Skeletal muscle tissue (tissue), 4 donors: ENCODE data around the gene SYNE1. TPM values are rescaled to one million over a fixed set of nuclear protein-coding genes. Genes with fewer than 3 reads are reported as not detected.

Source experiments
- H3K27ac ChIP-seq: one replicate; pipeline ENCODE4 v1.7.0; 2013; ENCODE audit warnings: mild to moderate bottlenecking, low read depth, low read length, inconsistent platforms
- H3K27me3 ChIP-seq, 3 donors: one replicate each; pipeline ENCODE4 v1.7.0; 2013; ENCODE audit warnings: low read length in 3 of 3; ENCODE audit not compliant: control insufficient read depth in 3 of 3, insufficient read depth in 3 of 3
- H3K36me3 ChIP-seq, 3 donors: one replicate each; pipeline ENCODE4 v1.7.0; 2013; ENCODE audit warnings: low read length in 3 of 3; ENCODE audit not compliant: control insufficient read depth in 3 of 3, insufficient read depth in 3 of 3
- H3K4me1 ChIP-seq, 3 donors: one replicate each; pipeline ENCODE4 v1.7.0; 2013; ENCODE audit warnings: low read length in 3 of 3, mild to moderate bottlenecking in 3 of 3; ENCODE audit not compliant: control insufficient read depth in 3 of 3, insufficient read depth in 3 of 3
- H3K4me3 ChIP-seq, 3 donors: one replicate each; pipeline ENCODE4 v1.7.0; 2013; ENCODE audit warnings: low read length in 3 of 3
- H3K9ac ChIP-seq, 3 donors: one replicate each; pipeline ENCODE4 v1.7.0; 2013; ENCODE audit warnings: low read length in 3 of 3, mild to moderate bottlenecking in 3 of 3, moderate library complexity in 2 of 3, low read depth in 1 of 3
- H3K9me3 ChIP-seq, 3 donors: one replicate each; pipeline ENCODE4 v1.7.0; 2013; ENCODE audit warnings: low read length in 3 of 3; ENCODE audit not compliant: control insufficient read depth in 3 of 3
- total RNA-seq: library from RNA; depleted of rRNA; stranded (reverse); fragments of >200 nt; gene quantifications from one replicate; pipeline ENCODE4 v1.2.3, GENCODE V29; 2014
- donor health status: Osteomylitis.

Gene SYNE1
- total RNA-seq, 1 donor from 2014 or later: 195 TPM

GRCh38 chr6:152161501-152161900 is 475.7 kb downstream of the SYNE1 start:
- Histone ChIP-seq H3K9ac (no peak overlapping the region), H3K27ac (no peak overlapping the region), H3K4me3 (no peak overlapping the region), H3K9me3 (no peaks in the 10 kb centered on the region), H3K4me1 (peaks cover 0 to 5% (median 0%) of the 10 kb centered on the region in 3 donors), H3K27me3 (no peaks in the 10 kb centered on the region), H3K36me3 (peaks cover 13 to 36% (median 17%) of the 10 kb centered on the region in 3 donors)

- H3K27me3 ChIP-seq: no peaks in the 10 kb centered on the region
These were observed 476.8 kb downstream of the SYNE1 start for GRCh38 chr6:152160346-152160745.

GRCh38 chr6:152155792-152156191 is 481.4 kb downstream of the SYNE1 start:
- peak overlapping the region; percentile 73 for H3K27ac ChIP-seq
- peaks cover 7 to 8% (median 8%) of the 10 kb centered on the region in 3 donors for H3K4me1 ChIP-seq
- no peaks in the 10 kb centered on the region for H3K9me3 ChIP-seq
- H3K36me3 ChIP-seq: peaks cover 27 to 57% (median 30%) of the 10 kb centered on the region in 3 donors
- H3K27me3 ChIP-seq: no peaks in the 10 kb centered on the region
- H3K9ac ChIP-seq: no peak overlapping the region
- peak overlapping the region in 2 of 3 donors; percentile 8 to 32 for H3K4me3 ChIP-seq

More at GRCh38 chr6:152160346-152160745, 476.8 kb downstream of the SYNE1 start:
- Histone ChIP-seq H3K27ac (no peak overlapping the region), H3K9me3 (no peaks in the 10 kb centered on the region), H3K36me3 (peaks cover 16 to 39% (median 17%) of the 10 kb centered on the region in 3 donors), H3K4me1 (peaks cover 4 to 8% (median 5%) of the 10 kb centered on the region in 3 donors), H3K4me3 (no peak overlapping the region), H3K9ac (no peak overlapping the region)

- H3K9ac ChIP-seq: peak overlapping the region; percentile 17 to 65 (median 18)
These were observed 482.4 kb downstream of the SYNE1 start for GRCh38 chr6:152154559-152155356.

GRCh38 chr6:152151920-152152319 is 485.2 kb downstream of the SYNE1 start:
- Histone ChIP-seq H3K27me3 (no peaks in the 10 kb centered on the region), H3K27ac (no peak overlapping the region), H3K36me3 (peaks cover 52 to 85% (median 66%) of the 10 kb centered on the region in 3 donors), H3K9ac (no peak overlapping the region), H3K9me3 (no peaks in the 10 kb centered on the region), H3K4me3 (no peak overlapping the region), H3K4me1 (peaks cover 9 to 16% (median 11%) of the 10 kb centered on the region in 3 donors)

More at GRCh38 chr6:152154559-152155356, 482.4 kb downstream of the SYNE1 start:
- Histone ChIP-seq H3K27ac (peak overlapping the region; percentile 73), H3K4me1 (peaks cover 7 to 11% (median 8%) of the 10 kb centered on the region in 3 donors), H3K27me3 (no peaks in the 10 kb centered on the region), H3K9me3 (no peaks in the 10 kb centered on the region), H3K4me3 (peak overlapping the region in 2 of 3 donors; percentile 23 to 41), H3K36me3 (peaks cover 31 to 62% (median 40%) of the 10 kb centered on the region in 3 donors)

GRCh38 chr6:152150196-152150595 is 487.0 kb downstream of the SYNE1 start:
- Histone ChIP-seq H3K4me3 (no peak overlapping the region), H3K27ac (no peak overlapping the region), H3K9me3 (no peaks in the 10 kb centered on the region), H3K36me3 (peaks cover 60 to 88% (median 69%) of the 10 kb centered on the region in 3 donors), H3K9ac (no peak overlapping the region), H3K27me3 (no peaks in the 10 kb centered on the region), H3K4me1 (peaks cover 7 to 17% (median 8%) of the 10 kb centered on the region in 3 donors)

GRCh38 chr6:152148412-152148811 is 488.8 kb downstream of the SYNE1 start:
- no peaks in the 10 kb centered on the region for H3K9me3 ChIP-seq
- no peaks in the 10 kb centered on the region for H3K27me3 ChIP-seq
- H3K27ac ChIP-seq: no peak overlapping the region
- H3K36me3 ChIP-seq: peaks cover 58 to 88% (median 75%) of the 10 kb centered on the region in 3 donors
- peaks cover 4 to 14% (median 8%) of the 10 kb centered on the region in 3 donors for H3K4me1 ChIP-seq
- H3K9ac ChIP-seq: no peak overlapping the region
- H3K4me3 ChIP-seq: no peak overlapping the region

- Histone ChIP-seq H3K9ac (no peak overlapping the region), H3K36me3 (peaks cover 57 to 82% (median 76%) of the 10 kb centered on the region in 3 donors), H3K27ac (no peak overlapping the region), H3K9me3 (no peaks in the 10 kb centered on the region), H3K4me3 (no peak overlapping the region), H3K27me3 (no peaks in the 10 kb centered on the region), H3K4me1 (peaks cover 4 to 17% (median 8%) of the 10 kb centered on the region in 3 donors)
These were observed 489.9 kb downstream of the SYNE1 start for GRCh38 chr6:152147269-152147668.

GRCh38 chr6:152146385-152146784 is 490.8 kb downstream of the SYNE1 start:
- Histone ChIP-seq H3K9ac (no peak overlapping the region), H3K27ac (no peak overlapping the region), H3K4me1 (peaks cover 4 to 17% (median 8%) of the 10 kb centered on the region in 3 donors), H3K36me3 (peaks cover 53 to 75% (median 72%) of the 10 kb centered on the region in 3 donors), H3K27me3 (no peaks in the 10 kb centered on the region), H3K4me3 (no peak overlapping the region), H3K9me3 (no peaks in the 10 kb centered on the region)

- H3K4me1 ChIP-seq: peaks cover 4 to 17% (median 6%) of the 10 kb centered on the region in 3 donors
- no peaks in the 10 kb centered on the region for H3K9me3 ChIP-seq
- no peak overlapping the region for H3K4me3 ChIP-seq
- H3K36me3 ChIP-seq: peaks cover 53 to 68% (median 66%) of the 10 kb centered on the region in 3 donors
- no peak overlapping the region for H3K27ac ChIP-seq
- no peak overlapping the region for H3K9ac ChIP-seq
- H3K27me3 ChIP-seq: no peaks in the 10 kb centered on the region
These were observed 493.8 kb downstream of the SYNE1 start for GRCh38 chr6:152143359-152143758.
